H1 (cell line): Measurements from ENCODE around the gene LDLRAD4.

Experiments used
- ASH2L ChIP-seq: fragments of 200-600, 300-600 bp; sonication (generic); IDR thresholded peaks from one replicate; pipeline ENCODE4 v1.7.1; 2017; ENCODE audit warnings: low read length
- BRCA1 ChIP-seq: IDR thresholded peaks from 2 replicates; pipeline ENCODE4 v1.6.1; 2012; ENCODE audit warnings: low read depth, low read length, improper control_type of control experiment
- CHD7 ChIP-seq: fragments of 300-600 bp; sonication (generic); IDR thresholded peaks from 2 replicates; pipeline ENCODE4 v1.7.1; 2012; ENCODE audit warnings: low read length, moderate library complexity, mild to moderate bottlenecking, inconsistent platforms; ENCODE audit not compliant: insufficient replicate concordance
- CTCF ChIP-seq, 3 experiments: IDR thresholded peaks; 1 replicate in 2 of 3; 2 replicates in 1 of 3; pipeline versions ENCODE4 v1.5.1 to v1.6.1; 2011; ENCODE audit warnings: low read length in 3 of 3, mild to moderate bottlenecking in 3 of 3, inconsistent platforms in 2 of 3, low read depth in 1 of 3, moderate library complexity in 1 of 3; ENCODE audit not compliant: insufficient read depth in 1 of 3; ENCODE audit errors: control extremely low read depth in 1 of 3
- EGR1 ChIP-seq: IDR thresholded peaks from 2 replicates; pipeline ENCODE4 v1.6.1; 2011; ENCODE audit warnings: low read depth, low read length, borderline replicate concordance
- GABPA ChIP-seq: IDR thresholded peaks from 2 replicates; pipeline ENCODE4 v1.6.1; 2011; ENCODE audit warnings: mild to moderate bottlenecking, low read length, moderate library complexity, borderline replicate concordance; ENCODE audit not compliant: insufficient read depth
- HDAC2 ChIP-seq, 2 experiments: fragments of 300-600 bp in 1 of 2; sonication (generic) in 1 of 2; IDR thresholded peaks; 2 replicates each; pipeline ENCODE4 v1.6.1; 2011 to 2012; ENCODE audit warnings: low read depth in 2 of 2, low read length in 2 of 2, mild to moderate bottlenecking in 2 of 2, moderate library complexity in 2 of 2, borderline replicate concordance in 1 of 2, inconsistent platforms in 1 of 2
- MAX ChIP-seq: IDR thresholded peaks from 2 replicates; pipeline ENCODE4 v1.6.1; 2012; ENCODE audit warnings: inconsistent platforms
- PHF8 ChIP-seq: fragments of 200-600 bp; sonication (generic); conservative IDR thresholded peaks from 2 replicates; pipeline ENCODE4 v1.7.1; 2012; ENCODE audit warnings: low read depth, mild to moderate bottlenecking, inconsistent platforms, low read length, moderate library complexity
- POLR2A ChIP-seq, 2 experiments: IDR thresholded peaks; 1 replicate in 1 of 2; 2 replicates in 1 of 2; pipeline ENCODE4 v1.6.1; 2011; ENCODE audit warnings: low read depth in 2 of 2, low read length in 2 of 2, mild to moderate bottlenecking in 2 of 2; ENCODE audit errors: control extremely low read depth in 1 of 2
- POLR2AphosphoS5 ChIP-seq: IDR thresholded peaks from 2 replicates; pipeline ENCODE4 v1.6.1; 2011; ENCODE audit warnings: low read depth, low read length
- SIN3A ChIP-seq, 2 experiments: IDR thresholded peaks in 1 of 2; conservative IDR thresholded peaks in 1 of 2; 2 replicates each; pipeline ENCODE4 v1.6.1; 2011 to 2012; ENCODE audit warnings: low read length in 2 of 2, improper control_type of control experiment in 1 of 2, low read depth in 1 of 2, mild to moderate bottlenecking in 1 of 2
- YY1 ChIP-seq: IDR thresholded peaks from 2 replicates; pipeline ENCODE4 v1.6.1; 2011; ENCODE audit warnings: low read depth, mild to moderate bottlenecking, low read length

GRCh38 chr18:13180614-13181375 is 37.8 kb upstream of the LDLRAD4 start:
- TF ChIP-seq YY1 (no peak), EGR1 (no peak), POLR2A (IDR thresholded peaks at IDR 0.05; ENCODE audit: control extremely low read depth in 1 of 2, low read depth in 2 of 2, low read length in 2 of 2) (no peak), BRCA1 (no peak), CTCF (IDR thresholded peaks at IDR 0.05; ENCODE audit: control extremely low read depth in 1 of 3, insufficient read depth in 1 of 3, low read depth in 1 of 3, low read length in 3 of 3) (no peak), MAX (no peak), GABPA (no peak), ASH2L (no peak), CHD7 (no peak), POLR2AphosphoS5 (no peak), SIN3A (conservative IDR thresholded peaks at IDR 0.05 in 1 of 2, IDR thresholded peaks at IDR 0.05 in 1 of 2; ENCODE audit: low read depth in 1 of 2, low read length in 2 of 2) (no peak), HDAC2 (IDR thresholded peaks at IDR 0.05; ENCODE audit: borderline replicate concordance in 1 of 2, low read depth in 2 of 2, low read length in 2 of 2) (no peak), PHF8 (no peak)
